Mesothelial cell of epicardium (in vitro differentiated cells): ENCODE data around the gene ABHD1. TPM values are rescaled to one million over a fixed set of nuclear protein-coding genes. Genes with fewer than 3 reads are reported as not detected.

Source experiments
- DNase-seq, 2 experiments: peaks; one replicate each; pipeline ENCODE4 v3.0.0; 2021; ENCODE audit warnings: low spot score in 2 of 2; ENCODE audit not compliant: unreplicated experiment in 2 of 2
- H3K27ac Mint-ChIP-seq: 2 replicates; pipeline ENCODE4 v1.8.0; 2021; ENCODE audit warnings: mixed read lengths
- H3K27me3 Mint-ChIP-seq: 2 replicates; pipeline ENCODE4 v1.8.0; 2021; ENCODE audit warnings: low read depth, mixed read lengths
- H3K36me3 Mint-ChIP-seq: 2 replicates; pipeline ENCODE4 v1.8.0; 2021; ENCODE audit warnings: mixed read lengths
- H3K4me1 Mint-ChIP-seq: 2 replicates; pipeline ENCODE4 v1.8.0; 2021; ENCODE audit warnings: mixed read lengths
- H3K4me3 Mint-ChIP-seq: 2 replicates; pipeline ENCODE4 v1.8.0; 2021; ENCODE audit warnings: mild to moderate bottlenecking, moderate library complexity, mixed read lengths
- H3K9me3 Mint-ChIP-seq: 2 replicates; pipeline ENCODE4 v1.8.0; 2021; ENCODE audit warnings: mixed read lengths
- total RNA-seq: library from RNA; stranded (reverse); gene quantifications from 3 replicates; pipeline ENCODE4 v1.2.1, GENCODE V29; 2021
- TF ChIP-seq, protein P1 (sequence below): fragments of 200-600 bp; sonication (generic); IDR thresholded peaks from one replicate; pipeline ENCODE4 v1.5.0; 2021; ENCODE audit warnings: antibody characterized with exemption; ENCODE audit not compliant: unreplicated experiment

The ABHD1 gene
- total RNA-seq, 1 donor from 2014 or later, result 1.5 TPM

DNA sequence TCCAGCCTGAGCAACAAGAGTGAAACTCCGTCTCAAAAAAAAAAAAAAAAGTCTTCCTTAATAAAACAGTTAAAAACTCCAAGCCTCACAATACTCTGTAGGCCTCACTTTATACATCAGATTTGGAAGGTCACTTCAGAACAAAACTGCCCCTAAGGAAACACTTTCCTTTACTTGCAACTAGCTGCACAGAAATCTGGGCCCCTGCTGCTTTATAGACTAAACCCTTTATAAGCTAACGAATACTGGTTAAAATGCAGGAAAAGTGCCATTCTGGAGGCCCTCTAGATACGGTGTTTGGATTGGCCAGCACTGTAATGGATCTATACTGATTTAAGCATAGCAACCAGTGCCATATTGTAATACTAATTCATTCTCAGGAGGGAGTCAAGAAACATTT, 1.5 kb downstream of the ABHD1 start:
- TF ChIP-seq, protein P1, sequence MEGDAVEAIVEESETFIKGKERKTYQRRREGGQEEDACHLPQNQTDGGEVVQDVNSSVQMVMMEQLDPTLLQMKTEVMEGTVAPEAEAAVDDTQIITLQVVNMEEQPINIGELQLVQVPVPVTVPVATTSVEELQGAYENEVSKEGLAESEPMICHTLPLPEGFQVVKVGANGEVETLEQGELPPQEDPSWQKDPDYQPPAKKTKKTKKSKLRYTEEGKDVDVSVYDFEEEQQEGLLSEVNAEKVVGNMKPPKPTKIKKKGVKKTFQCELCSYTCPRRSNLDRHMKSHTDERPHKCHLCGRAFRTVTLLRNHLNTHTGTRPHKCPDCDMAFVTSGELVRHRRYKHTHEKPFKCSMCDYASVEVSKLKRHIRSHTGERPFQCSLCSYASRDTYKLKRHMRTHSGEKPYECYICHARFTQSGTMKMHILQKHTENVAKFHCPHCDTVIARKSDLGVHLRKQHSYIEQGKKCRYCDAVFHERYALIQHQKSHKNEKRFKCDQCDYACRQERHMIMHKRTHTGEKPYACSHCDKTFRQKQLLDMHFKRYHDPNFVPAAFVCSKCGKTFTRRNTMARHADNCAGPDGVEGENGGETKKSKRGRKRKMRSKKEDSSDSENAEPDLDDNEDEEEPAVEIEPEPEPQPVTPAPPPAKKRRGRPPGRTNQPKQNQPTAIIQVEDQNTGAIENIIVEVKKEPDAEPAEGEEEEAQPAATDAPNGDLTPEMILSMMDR, result no peak
- DNase-seq, result no peak
- Mint-ChIP-seq H3K9me3 (no peaks in the 10 kb centered on the region), H3K4me1 (peaks cover 5% of the 10 kb centered on the region), H3K36me3 (no peaks in the 10 kb centered on the region), H3K4me3 (peak overlapping the region; percentile 20), H3K27ac (no peak overlapping the region), H3K27me3 (peaks cover 38% of the 10 kb centered on the region)

DNA sequence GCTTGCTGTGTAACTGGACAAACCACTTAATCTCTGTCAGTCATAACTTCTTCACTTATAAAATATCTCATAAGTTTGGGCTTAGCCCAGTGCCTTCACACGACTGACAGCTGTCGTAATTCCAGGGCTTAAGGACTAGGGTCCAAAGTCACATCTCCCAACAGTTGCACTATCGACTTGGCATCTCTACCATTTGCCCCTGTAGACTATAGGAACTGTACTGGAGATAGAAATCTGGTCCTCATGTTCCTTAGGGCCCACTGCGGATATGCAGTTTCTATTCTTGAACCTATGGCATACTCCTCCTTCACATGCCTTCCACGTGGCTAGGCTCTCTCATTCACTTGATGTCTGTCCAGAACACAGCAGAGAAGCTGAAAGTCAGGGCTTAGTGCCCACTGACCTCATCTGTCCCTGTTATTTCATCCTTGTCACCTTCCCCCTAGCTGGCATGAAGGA, 2.7 kb downstream of the ABHD1 start:
- H3K27me3 Mint-ChIP-seq, result peaks cover 28% of the 10 kb centered on the region
- H3K36me3 Mint-ChIP-seq, result peaks cover 5% of the 10 kb centered on the region
- no peak overlapping the region for H3K4me3 Mint-ChIP-seq
- H3K9me3 Mint-ChIP-seq, result no peaks in the 10 kb centered on the region
- H3K4me1 Mint-ChIP-seq, result peaks cover 5% of the 10 kb centered on the region
- H3K27ac Mint-ChIP-seq, result no peak overlapping the region
- TF ChIP-seq, protein P1, result no peak
- no peak for DNase-seq

DNA sequence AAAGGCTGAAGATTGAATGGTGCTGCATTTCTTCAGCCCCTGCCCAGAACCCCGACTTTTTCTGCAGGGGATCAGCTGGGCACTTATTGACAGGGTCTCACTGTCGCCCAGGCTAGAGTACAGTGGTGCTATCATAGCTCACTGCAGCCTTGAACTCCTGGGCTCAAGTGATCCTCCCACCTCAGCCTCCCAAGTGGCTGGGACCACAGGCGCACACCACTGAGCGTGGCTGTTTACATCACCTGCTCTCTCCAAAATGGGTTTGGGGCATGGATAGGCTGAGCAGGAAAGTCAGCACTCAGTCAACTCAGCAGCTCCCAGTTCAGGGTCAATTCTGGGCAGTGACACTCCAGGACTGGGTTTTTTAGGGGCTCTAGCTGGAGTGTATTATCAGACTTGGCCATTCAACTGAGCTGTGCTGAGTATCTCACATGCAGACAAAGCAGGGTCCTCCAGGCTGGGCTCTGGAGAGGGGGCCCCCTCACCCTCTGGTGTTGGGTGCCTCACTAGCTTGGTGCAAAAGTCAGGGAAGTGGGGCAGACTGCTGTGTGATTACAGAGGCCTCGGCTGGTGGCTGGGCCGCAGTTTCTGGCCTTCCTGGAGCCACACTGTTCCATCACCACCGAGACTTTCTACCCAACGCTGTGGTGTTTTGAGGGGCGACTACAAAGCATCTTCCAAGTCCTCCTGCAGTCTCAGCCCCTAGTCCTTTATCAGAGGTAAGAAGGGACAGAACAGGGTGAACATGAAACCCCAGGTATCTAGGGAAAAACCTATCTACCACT, 4.5 kb downstream of the ABHD1 start:
- Mint-ChIP-seq H3K27me3 (peaks cover 10% of the 10 kb centered on the region), H3K36me3 (peaks cover 7% of the 10 kb centered on the region), H3K27ac (no peak overlapping the region), H3K4me3 (no peak overlapping the region), H3K4me1 (peaks cover 8% of the 10 kb centered on the region), H3K9me3 (no peaks in the 10 kb centered on the region)
- DNase-seq, result no peak
- TF ChIP-seq, protein P1, result no peak

DNA sequence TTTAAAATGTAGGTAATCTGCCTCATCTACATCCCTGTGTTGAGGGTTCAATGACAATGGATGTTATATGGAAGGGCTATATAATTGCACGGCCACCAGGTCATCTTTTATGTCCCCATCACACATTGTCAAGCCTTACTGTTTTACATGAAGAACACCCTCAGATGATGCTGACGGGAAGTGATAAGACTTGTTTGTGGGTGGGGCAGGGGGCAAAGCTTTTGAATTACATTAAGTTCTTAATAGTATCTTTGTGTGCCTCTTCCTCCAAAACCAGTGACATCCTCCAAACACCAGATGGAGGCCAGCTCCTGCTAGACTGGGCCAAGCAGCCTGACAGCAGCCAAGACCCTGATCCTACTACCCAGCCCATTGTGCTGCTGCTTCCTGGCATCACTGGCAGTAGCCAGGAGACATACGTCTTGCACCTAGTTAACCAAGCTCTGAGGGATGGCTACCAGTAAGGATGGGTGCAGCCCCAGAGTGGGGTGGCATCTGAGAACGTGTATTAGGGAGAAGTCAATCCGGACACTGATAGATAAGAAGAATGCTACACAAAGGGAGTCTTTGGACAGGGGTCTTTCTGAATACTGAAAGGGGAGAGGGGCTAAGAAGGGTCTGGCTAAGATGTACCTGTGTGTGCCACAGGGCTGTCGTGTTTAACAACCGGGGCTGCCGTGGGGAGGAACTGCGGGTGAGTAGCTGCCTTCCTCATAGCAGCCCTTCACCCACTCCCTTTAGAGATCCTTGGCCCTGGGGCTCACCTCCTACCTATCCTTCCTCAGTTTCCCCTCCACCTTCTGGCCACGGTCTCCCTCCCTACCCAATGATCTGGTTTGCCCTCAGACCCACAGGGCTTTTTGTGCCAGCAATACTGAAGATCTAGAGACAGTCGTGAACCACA, 5.3 kb downstream of the ABHD1 start:
- no peak for DNase-seq
- peaks cover 6% of the 10 kb centered on the region for H3K27me3 Mint-ChIP-seq
- H3K27ac Mint-ChIP-seq, result no peak overlapping the region
- peaks cover 9% of the 10 kb centered on the region for H3K36me3 Mint-ChIP-seq
- TF ChIP-seq, protein P1, result no peak
- no peaks in the 10 kb centered on the region for H3K9me3 Mint-ChIP-seq
- no peak overlapping the region for H3K4me3 Mint-ChIP-seq
- peaks cover 12% of the 10 kb centered on the region for H3K4me1 Mint-ChIP-seq

DNA sequence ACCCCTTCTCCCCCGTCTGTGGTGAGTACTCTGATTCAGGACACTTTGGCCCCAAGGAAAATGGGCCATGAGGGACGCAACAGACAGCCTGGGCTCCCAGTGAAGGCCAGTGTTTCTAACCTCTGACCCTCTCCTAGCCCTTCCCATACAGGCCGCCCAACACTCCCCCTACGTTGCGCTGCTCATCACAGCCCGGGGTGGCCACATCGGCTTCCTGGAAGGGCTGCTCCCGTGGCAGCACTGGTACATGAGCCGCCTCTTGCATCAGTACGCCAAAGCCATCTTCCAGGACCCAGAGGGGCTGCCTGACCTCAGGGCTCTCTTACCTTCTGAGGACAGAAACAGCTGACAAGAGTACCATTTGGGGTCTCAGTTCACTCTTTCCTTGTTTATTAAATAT, 6.8 kb downstream of the ABHD1 start:
- Mint-ChIP-seq H3K36me3 (peaks cover 9% of the 10 kb centered on the region), H3K27ac (no peak overlapping the region), H3K27me3 (no peaks in the 10 kb centered on the region), H3K4me3 (no peak overlapping the region), H3K4me1 (peaks cover 12% of the 10 kb centered on the region), H3K9me3 (no peaks in the 10 kb centered on the region)
- DNase-seq, result no peak
- TF ChIP-seq, protein P1, result no peak
